GM23248 (cell line): ENCODE measurements around the gene DIPK1B. TPM values are rescaled to one million over a fixed set of nuclear protein-coding genes. Genes with fewer than 3 reads are reported as not detected.

ENCODE experiments used
- DNase-seq: peaks from one replicate; pipeline ENCODE4 v3.0.0-alpha.2; 2015
- H2AFZ ChIP-seq: fragments of 200-600 bp; sonication (generic); 2 replicates; pipeline ENCODE4 v1.6.1; 2016; ENCODE audit warnings: antibody characterized with exemption
- H3F3A ChIP-seq: fragments of 200-600 bp; sonication (generic); 2 replicates; pipeline ENCODE4 v1.6.1; 2016; ENCODE audit warnings: mild to moderate bottlenecking, antibody characterized with exemption, mixed run types; ENCODE audit not compliant: insufficient read depth
- H3K27ac ChIP-seq: fragments of 200-600 bp; sonication (generic); 2 replicates; pipeline ENCODE4 v1.5.1; 2016; ENCODE audit warnings: mild to moderate bottlenecking
- H3K27me3 ChIP-seq: fragments of 200-600 bp; sonication (generic); replicated peaks from 2 replicates; pipeline ENCODE4 v1.6.1; 2016; ENCODE audit warnings: mild to moderate bottlenecking; ENCODE audit not compliant: insufficient read depth
- H3K36me3 ChIP-seq: fragments of 200-600 bp; sonication (generic); 2 replicates; pipeline ENCODE4 v1.6.1; 2016; ENCODE audit warnings: low read depth, mild to moderate bottlenecking
- H3K4me1 ChIP-seq: fragments of 200-600 bp; sonication (generic); 2 replicates; pipeline ENCODE4 v1.6.1; 2016; ENCODE audit warnings: mild to moderate bottlenecking; ENCODE audit not compliant: insufficient read depth
- H3K4me2 ChIP-seq: fragments of 200-600 bp; sonication (generic); one replicate; pipeline ENCODE4 v1.6.1; 2016; ENCODE audit warnings: mild to moderate bottlenecking; ENCODE audit not compliant: unreplicated experiment
- H3K4me3 ChIP-seq: fragments of 200-600 bp; sonication (generic); 2 replicates; pipeline ENCODE4 v1.5.1; 2016; ENCODE audit warnings: mild to moderate bottlenecking
- H3K79me2 ChIP-seq: fragments of 200-600 bp; sonication (generic); 2 replicates; pipeline ENCODE4 v1.6.1; 2016; ENCODE audit warnings: mild to moderate bottlenecking; ENCODE audit not compliant: insufficient read depth
- H3K9ac ChIP-seq: fragments of 200-600 bp; sonication (generic); 2 replicates; pipeline ENCODE4 v1.6.1; 2016; ENCODE audit warnings: mild to moderate bottlenecking
- H3K9me2 ChIP-seq: fragments of 200-600 bp; sonication (generic); 2 replicates; pipeline ENCODE4 v1.6.1; 2016; ENCODE audit warnings: mixed run types, mild to moderate bottlenecking, moderate library complexity; ENCODE audit not compliant: insufficient read depth
- H3K9me3 ChIP-seq: fragments of 200-600 bp; sonication (generic); one replicate; pipeline ENCODE4 v1.6.1; 2017; ENCODE audit warnings: low read depth
- H4K20me1 ChIP-seq: fragments of 200-600 bp; sonication (generic); 2 replicates; pipeline ENCODE4 v1.6.0; 2016; ENCODE audit not compliant: insufficient read depth
- EZH2 ChIP-seq: fragments of 200-600 bp; sonication (generic); IDR thresholded peaks from 2 replicates; pipeline ENCODE4 v1.6.1; 2018; ENCODE audit warnings: antibody characterized with exemption, mild to moderate bottlenecking; ENCODE audit not compliant: insufficient read depth, poor library complexity, severe bottlenecking
- EZH2phosphoT487 ChIP-seq: fragments of 200-600 bp; sonication (generic); IDR thresholded peaks from 2 replicates; pipeline ENCODE4 v1.6.1; 2018; ENCODE audit warnings: antibody characterized with exemption, moderate library complexity, mild to moderate bottlenecking, low read depth; ENCODE audit not compliant: insufficient read depth
- WGBS, 2 experiments: methylation state at CpG; one replicate each; pipeline ENCODE4 v1.1.6; 2015 to 2017; ENCODE audit warnings: low lambda C conversion rate in 2 of 2, low coverage in 1 of 2; ENCODE audit errors: missing lambda C conversion rate in 2 of 2; 5-methylcytosine and 5-hydroxymethylcytosine counted together
- in situ Hi-C: fragments of 300-500 bp; cut with MboI; formaldehyde crosslinking; loops from 2 replicates; pipeline ENCODE4 v1.15.0; 2020
- polyA plus RNA-seq: library from polyadenylated mRNA; unstranded; fragments of >200 nt; fragmentation: Nextera tagmentation; extraction: Ambion mirVana; gene quantifications from 2 replicates; pipeline ENCODE4 v1.2.1, GENCODE V29; 2016
- total RNA-seq: library from RNA; depleted of rRNA; stranded (reverse); fragments of >200 nt; shearing (Covaris generic); gene quantifications from 2 replicates; pipeline ENCODE4 v1.2.3, GENCODE V29; 2014

Gene DIPK1B
- total and polyA plus RNA-seq, 2 experiments from 2014 or later, result not detected

DNA sequence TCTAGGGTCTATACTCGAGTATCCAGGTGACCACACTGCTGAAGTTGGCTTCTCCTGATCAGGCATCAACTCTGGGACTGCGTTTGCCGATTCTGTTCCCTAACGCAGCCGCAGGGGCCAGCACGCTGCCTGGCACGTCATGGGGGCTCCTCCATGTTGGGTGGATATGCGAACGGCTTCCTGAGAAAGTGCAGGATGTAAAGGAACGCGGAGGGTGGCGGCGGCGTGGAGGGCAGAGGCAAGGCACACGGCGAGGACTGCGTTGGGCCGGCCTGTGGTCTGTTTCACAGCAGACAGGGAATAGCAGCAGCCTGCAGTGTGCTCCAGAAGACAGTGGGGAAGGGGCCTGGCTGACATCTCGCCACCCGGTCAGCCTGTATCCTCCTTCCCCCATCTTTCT is 26.6 kb downstream of the DIPK1B start:
- Histone ChIP-seq H3K4me1 (no peaks in the 10 kb centered on the region), H3K9ac (no peak overlapping the region), H3K27ac (no peak overlapping the region), H3K9me2 (no peaks in the 10 kb centered on the region), H3K27me3 (peaks cover 19% of the 10 kb centered on the region), H3K36me3 (no peaks in the 10 kb centered on the region), H3F3A (no peaks in the 10 kb centered on the region), H3K9me3 (no peaks in the 10 kb centered on the region), H3K4me2 (no peak overlapping the region), H2AFZ (no peak overlapping the region), H3K79me2 (no peaks in the 10 kb centered on the region), H3K4me3 (no peak overlapping the region), H4K20me1 (no peaks in the 10 kb centered on the region)
- DNase-seq, result no peak
- TF ChIP-seq EZH2 (no peak), EZH2phosphoT487 (no peak)
- WGBS, 2 experiments, result 84 to 85% methylated on average over 20 of the region's 20 CpGs
- in situ Hi-C loops, result no loop called here

DNA sequence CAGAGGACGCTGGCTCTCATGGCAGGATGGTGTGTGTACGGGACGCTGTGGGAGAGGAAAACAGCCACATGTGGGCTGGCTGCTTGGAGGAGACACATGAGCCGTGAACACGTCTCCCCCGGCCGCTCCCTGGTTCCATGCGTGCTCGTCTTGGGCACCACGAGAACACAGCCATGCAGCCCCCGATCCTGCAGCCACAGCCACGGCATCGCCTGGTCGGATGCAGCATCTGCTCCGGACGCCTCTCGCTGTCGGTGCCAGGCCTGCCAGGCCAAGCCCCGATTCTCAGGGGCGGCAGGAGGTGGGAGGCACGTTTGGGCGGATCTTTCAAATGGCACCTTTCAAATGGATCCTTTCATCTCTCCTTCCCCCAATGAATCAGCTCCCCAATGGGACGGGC is 27.1 kb downstream of the DIPK1B start:
- no peaks in the 10 kb centered on the region for H3K9me2 ChIP-seq
- in situ Hi-C loops, result no loop called here
- no peak for DNase-seq
- H3K79me2 ChIP-seq, result no peaks in the 10 kb centered on the region
- no peak overlapping the region for H3K27ac ChIP-seq
- no peak overlapping the region for H3K4me2 ChIP-seq
- TF ChIP-seq EZH2 (no peak), EZH2phosphoT487 (no peak)
- 30 to 39% methylated on average over 23 of the region's 23 CpGs for WGBS, 2 experiments
- no peaks in the 10 kb centered on the region for H3K9me3 ChIP-seq
- peaks cover 19% of the 10 kb centered on the region for H3K27me3 ChIP-seq
- no peaks in the 10 kb centered on the region for H3F3A ChIP-seq
- H3K9ac ChIP-seq, result no peak overlapping the region
- H2AFZ ChIP-seq, result no peak overlapping the region
- H3K4me3 ChIP-seq, result no peak overlapping the region
- no peaks in the 10 kb centered on the region for H3K4me1 ChIP-seq
- H3K36me3 ChIP-seq, result no peaks in the 10 kb centered on the region
- no peaks in the 10 kb centered on the region for H4K20me1 ChIP-seq

DNA sequence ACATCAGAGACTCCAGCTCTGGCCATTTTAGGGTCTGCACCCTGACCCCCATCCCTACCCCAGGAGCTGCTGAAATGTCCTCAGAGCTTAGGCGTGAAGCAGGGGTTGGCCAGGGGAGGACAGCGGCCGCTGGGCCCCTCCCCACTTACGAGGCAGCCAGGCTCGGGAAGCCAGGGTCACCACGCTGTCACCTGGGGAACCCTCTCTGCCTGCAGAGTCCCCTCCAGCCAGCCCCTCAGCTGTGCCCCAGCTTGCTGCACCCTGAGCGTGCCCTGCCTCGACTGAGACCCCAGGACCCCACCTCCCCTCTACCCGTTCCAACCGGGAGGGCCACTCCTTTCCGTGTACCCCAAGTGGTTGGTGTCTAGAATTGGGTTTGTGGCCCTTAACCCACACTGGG is 27.7 kb downstream of the DIPK1B start:
- no peak overlapping the region for H2AFZ ChIP-seq
- no peak overlapping the region for H3K4me3 ChIP-seq
- H3K36me3 ChIP-seq, result no peaks in the 10 kb centered on the region
- no peak overlapping the region for H3K27ac ChIP-seq
- no peaks in the 10 kb centered on the region for H3K9me3 ChIP-seq
- TF ChIP-seq EZH2, result no peak
- TF ChIP-seq EZH2phosphoT487, result no peak
- no peaks in the 10 kb centered on the region for H3F3A ChIP-seq
- no peaks in the 10 kb centered on the region for H4K20me1 ChIP-seq
- H3K4me1 ChIP-seq, result no peaks in the 10 kb centered on the region
- H3K9ac ChIP-seq, result no peak overlapping the region
- no peaks in the 10 kb centered on the region for H3K9me2 ChIP-seq
- H3K27me3 ChIP-seq, result peaks cover 19% of the 10 kb centered on the region
- no peak overlapping the region for H3K4me2 ChIP-seq
- WGBS, 2 experiments, result 83 to 86% methylated on average over 11 of the region's 11 CpGs
- in situ Hi-C loops, result no loop called here
- DNase-seq, result no peak
- H3K79me2 ChIP-seq, result no peaks in the 10 kb centered on the region

DNA sequence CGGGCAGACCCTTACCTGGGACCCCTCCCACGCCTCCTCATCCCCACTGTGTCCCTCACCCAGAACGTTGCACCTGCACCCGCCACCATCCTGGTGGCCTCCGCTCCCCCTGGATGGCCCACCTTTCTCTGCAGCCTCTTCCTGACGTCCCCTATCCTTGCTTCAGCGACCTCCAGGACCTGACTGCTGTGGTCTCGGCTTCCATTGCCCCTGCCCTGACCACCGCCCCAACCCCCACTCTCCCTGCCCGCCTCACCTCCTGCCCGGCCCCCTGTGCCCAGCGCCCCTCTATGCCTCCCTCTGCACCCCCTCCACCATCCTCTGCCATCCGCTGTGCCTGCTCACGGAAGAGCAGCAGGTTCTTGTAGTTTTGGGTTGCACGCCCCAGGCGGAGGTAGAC is 28.1 kb downstream of the DIPK1B start:
- peaks cover 19% of the 10 kb centered on the region for H3K27me3 ChIP-seq
- H3K27ac ChIP-seq, result no peak overlapping the region
- H3F3A ChIP-seq, result no peaks in the 10 kb centered on the region
- no peak for DNase-seq
- H3K79me2 ChIP-seq, result no peaks in the 10 kb centered on the region
- no peaks in the 10 kb centered on the region for H4K20me1 ChIP-seq
- no peaks in the 10 kb centered on the region for H3K36me3 ChIP-seq
- TF ChIP-seq EZH2 (no peak), EZH2phosphoT487 (no peak)
- H3K9me3 ChIP-seq, result no peaks in the 10 kb centered on the region
- no peak overlapping the region for H2AFZ ChIP-seq
- H3K9me2 ChIP-seq, result no peaks in the 10 kb centered on the region
- in situ Hi-C loops, result no loop called here
- H3K4me2 ChIP-seq, result no peak overlapping the region
- no peak overlapping the region for H3K4me3 ChIP-seq
- no peaks in the 10 kb centered on the region for H3K4me1 ChIP-seq
- 72 to 77% methylated on average over 10 to 16 of the region's 16 CpGs for WGBS, 2 experiments
- no peak overlapping the region for H3K9ac ChIP-seq
